IMR-90 (cell line): ENCODE data around the gene TMEM9B. TPM values are rescaled to one million over a fixed set of nuclear protein-coding genes. Genes with fewer than 3 reads are reported as not detected.

Source experiments
- ATAC-seq: fragments of 200-7000 bp; cut with Tn5 transposase; 2 replicates; pipeline ENCODE4 v1.9.1; 2020; ENCODE audit warnings: low read depth, mild to moderate bottlenecking, moderate library complexity
- BruUV-seq: library from RNA; stranded (reverse); fragments of 400-500 nt; replicated peaks from 2 replicates; lab custom pipeline; 2021; lab: Mats Ljungman, UMichigan
- CTCF ChIA-PET: fragments of 300-600 bp; formaldehyde crosslinking; extraction: SDS; loops from one replicate; lab custom pipeline; 2021; ENCODE audit warnings: antibody characterized with exemption; lab: Yijun Ruan, JAX
- POLR2A ChIA-PET: fragments of 300-600 bp; sonication (Branson Sonifier 250); formaldehyde crosslinking; loops from one replicate; lab custom pipeline; 2022; ENCODE audit warnings: antibody characterized with exemption; ENCODE audit not compliant: unreplicated experiment; lab: Charles Lee
- DNase-seq: peaks from one replicate; pipeline ENCODE4 v3.0.0; 2013
- H2AFZ ChIP-seq: replicated peaks from 2 replicates; pipeline ENCODE3; 2013; ENCODE audit warnings: low read length, mild to moderate bottlenecking; ENCODE audit not compliant: poor library complexity
- H2AK5ac ChIP-seq: 2 replicates; pipeline ENCODE4 v1.6.1; 2013; ENCODE audit warnings: low read depth, low read length, inconsistent platforms
- H2AK9ac ChIP-seq: replicated peaks from 2 replicates; pipeline ENCODE3; 2013; ENCODE audit warnings: mild to moderate bottlenecking, low read depth, low read length, moderate library complexity; ENCODE audit not compliant: poor library complexity
- H2BK120ac ChIP-seq: 2 replicates; pipeline ENCODE4 v1.6.1; 2013; ENCODE audit warnings: low read depth, low read length, inconsistent platforms
- H2BK15ac ChIP-seq: 3 replicates; pipeline ENCODE4 v1.6.1; 2013; ENCODE audit warnings: low read depth, low read length, inconsistent platforms
- H2BK20ac ChIP-seq: 2 replicates; pipeline ENCODE4 v1.6.1; 2013; ENCODE audit warnings: low read depth, mild to moderate bottlenecking, inconsistent platforms, low read length, moderate library complexity
- H2BK5ac ChIP-seq: 2 replicates; pipeline ENCODE4 v1.6.1; 2013; ENCODE audit warnings: mild to moderate bottlenecking, low read depth, low read length, inconsistent platforms; ENCODE audit not compliant: poor library complexity, severe bottlenecking
- H3K14ac ChIP-seq: replicated peaks from 2 replicates; pipeline ENCODE4 v1.6.1; 2013; ENCODE audit warnings: low read depth, low read length, inconsistent platforms
- H3K18ac ChIP-seq: 2 replicates; pipeline ENCODE4 v1.6.1; 2013; ENCODE audit warnings: low read depth, low read length, control low read depth
- H3K23ac ChIP-seq: 2 replicates; pipeline ENCODE4 v1.6.1; 2013; ENCODE audit warnings: low read depth, low read length, inconsistent platforms
- H3K27ac ChIP-seq: 2 replicates; pipeline ENCODE4 v1.5.1; 2013; ENCODE audit warnings: mild to moderate bottlenecking, control low read depth, low read length; ENCODE audit not compliant: insufficient read depth
- H3K27me3 ChIP-seq: 2 replicates; pipeline ENCODE4 v1.6.1; 2013; ENCODE audit warnings: low read length; ENCODE audit not compliant: control insufficient read depth, insufficient read depth
- H3K36me3 ChIP-seq: 2 replicates; pipeline ENCODE4 v1.6.1; 2013; ENCODE audit warnings: low read length, mixed read lengths; ENCODE audit not compliant: control insufficient read depth, insufficient read depth
- H3K4ac ChIP-seq: 2 replicates; pipeline ENCODE4 v1.6.1; 2013; ENCODE audit warnings: low read depth, low read length, inconsistent platforms
- H3K4me1 ChIP-seq: 2 replicates; pipeline ENCODE4 v1.6.1; 2013; ENCODE audit warnings: low read length, mixed read lengths; ENCODE audit not compliant: control insufficient read depth, insufficient read depth
- H3K4me2 ChIP-seq: 2 replicates; pipeline ENCODE4 v1.6.1; 2013; ENCODE audit warnings: low read depth, mild to moderate bottlenecking, control low read depth, low read length, moderate library complexity
- H3K4me3 ChIP-seq: 2 replicates; pipeline ENCODE4 v1.5.1; 2013; ENCODE audit warnings: low read depth, mild to moderate bottlenecking, control low read depth, low read length, moderate library complexity; ENCODE audit not compliant: insufficient read depth
- H3K56ac ChIP-seq: 2 replicates; pipeline ENCODE4 v1.6.1; 2013; ENCODE audit warnings: low read length, inconsistent platforms; ENCODE audit not compliant: insufficient read depth; ENCODE audit errors: extremely low read depth
- H3K79me1 ChIP-seq, 2 experiments: 2 replicates each; pipeline ENCODE4 v1.6.1; 2013; ENCODE audit warnings: low read length in 2 of 2, inconsistent platforms in 1 of 2, low read depth in 1 of 2
- H3K9ac ChIP-seq: 2 replicates; pipeline ENCODE4 v1.6.1; 2013; ENCODE audit warnings: low read depth, low read length, control low read depth
- H3K9me1 ChIP-seq: 2 replicates; pipeline ENCODE4 v1.6.1; 2013; ENCODE audit warnings: low read length, inconsistent platforms; ENCODE audit not compliant: insufficient read depth
- H3K9me3 ChIP-seq: 2 replicates; pipeline ENCODE4 v1.6.1; 2013; ENCODE audit warnings: low read length; ENCODE audit not compliant: control insufficient read depth, insufficient read depth
- H4K20me1 ChIP-seq: 2 replicates; pipeline ENCODE4 v1.6.1; 2013; ENCODE audit warnings: low read length, inconsistent platforms; ENCODE audit not compliant: insufficient read depth
- H4K5ac ChIP-seq: 2 replicates; pipeline ENCODE4 v1.6.1; 2013; ENCODE audit warnings: mild to moderate bottlenecking, low read depth, low read length, control low read depth
- H4K8ac ChIP-seq, 2 experiments: 2 replicates each; pipeline ENCODE4 v1.6.1; 2013; ENCODE audit warnings: low read depth in 2 of 2, low read length in 2 of 2, control low read depth in 1 of 2, inconsistent platforms in 1 of 2
- H4K91ac ChIP-seq: 2 replicates; pipeline ENCODE4 v1.6.1; 2013; ENCODE audit warnings: low read depth, low read length, inconsistent platforms; ENCODE audit not compliant: insufficient read depth
- BHLHE40 ChIP-seq: fragments of 150-350 bp; IDR thresholded peaks from 2 replicates; pipeline ENCODE4 v1.6.1; 2016; ENCODE audit warnings: mild to moderate bottlenecking, low read depth, low read length
- CEBPB ChIP-seq: IDR thresholded peaks from 2 replicates; pipeline ENCODE4 v1.6.1; 2012; ENCODE audit warnings: low read depth, low read length, improper control_type of control experiment
- CHD1 ChIP-seq: IDR thresholded peaks from 2 replicates; pipeline ENCODE4 v1.6.1; 2012; ENCODE audit warnings: low read depth, low read length, improper control_type of control experiment
- CTCF ChIP-seq: conservative IDR thresholded peaks from 2 replicates; pipeline ENCODE4 v1.5.1; 2012; ENCODE audit warnings: mild to moderate bottlenecking, low read depth, low read length, improper control_type of control experiment
- FOS ChIP-seq: fragments of 150-350 bp; IDR thresholded peaks from 2 replicates; pipeline ENCODE4 v1.6.1; 2016; ENCODE audit warnings: low read depth, low read length
- MAFK ChIP-seq: IDR thresholded peaks from 2 replicates; pipeline ENCODE4 v1.6.1; 2012; ENCODE audit warnings: low read depth, low read length, improper control_type of control experiment
- MAZ ChIP-seq: IDR thresholded peaks from 2 replicates; pipeline ENCODE4 v1.6.1; 2012; ENCODE audit warnings: low read depth, mild to moderate bottlenecking, low read length, improper control_type of control experiment, moderate library complexity, borderline replicate concordance
- MXI1 ChIP-seq: IDR thresholded peaks from 2 replicates; pipeline ENCODE4 v1.6.1; 2012; ENCODE audit warnings: low read depth, mild to moderate bottlenecking, low read length, moderate library complexity, borderline replicate concordance
- NFE2L2 ChIP-seq: fragments of 150-350 bp; IDR thresholded peaks from 2 replicates; pipeline ENCODE4 v1.6.1; 2016; ENCODE audit warnings: low read depth, mild to moderate bottlenecking, low read length
- POLR2A ChIP-seq: IDR thresholded peaks from 2 replicates; pipeline ENCODE4 v1.6.1; 2012; ENCODE audit warnings: mild to moderate bottlenecking, low read depth, low read length
- RAD21 ChIP-seq: IDR thresholded peaks from 2 replicates; pipeline ENCODE4 v1.6.1; 2012; ENCODE audit warnings: low read length, improper control_type of control experiment
- RCOR1 ChIP-seq: IDR thresholded peaks from 2 replicates; pipeline ENCODE4 v1.6.1; 2012; ENCODE audit warnings: mild to moderate bottlenecking, low read length, improper control_type of control experiment; ENCODE audit not compliant: insufficient replicate concordance
- RFX5 ChIP-seq: IDR thresholded peaks from 2 replicates; pipeline ENCODE4 v1.8.0; 2012; ENCODE audit warnings: low read depth, mild to moderate bottlenecking, low read length, moderate library complexity
- SMC3 ChIP-seq: fragments of 150-350 bp; IDR thresholded peaks from 2 replicates; pipeline ENCODE4 v1.6.1; 2016; ENCODE audit warnings: low read depth, mild to moderate bottlenecking, antibody characterized with exemption, low read length, moderate library complexity
- USF2 ChIP-seq: fragments of 150-350 bp; IDR thresholded peaks from 2 replicates; pipeline ENCODE4 v1.6.1; 2017; ENCODE audit warnings: mild to moderate bottlenecking, antibody characterized with exemption, low read length, low read depth
- WGBS, 2 experiments: methylation state at CpG; one replicate each; pipeline versions ENCODE4 v1.1.5 to v1.1.7; 2013; ENCODE audit warnings: missing lambda C conversion rate in 2 of 2; ENCODE audit not compliant: insufficient read length in 1 of 2; ENCODE audit errors: extremely low coverage in 2 of 2; 5-methylcytosine and 5-hydroxymethylcytosine counted together
- dilution Hi-C: fragments of 300-500 bp; cut with HindIII; formaldehyde crosslinking; loops from one replicate; pipeline ENCODE4 v1.14.3; 2018; ENCODE audit warnings: low sequenced_read_pairs; ENCODE audit not compliant: unreplicated experiment
- in situ Hi-C: fragments of 300-500 bp; cut with MboI; formaldehyde crosslinking; loops from 3 replicates; pipeline ENCODE4 v1.14.3; 2019; ENCODE audit warnings: low sequenced_read_pairs, inconsistent platforms, mixed read lengths
- intact Hi-C: fragments of 100-400 bp; cut with micrococcal nuclease; formaldehyde crosslinking; loops from 2 replicates; pipeline ENCODE4 v1.10.0; 2022
- polyA plus RNA-seq, 3 experiments: library from polyadenylated mRNA; depleted of rRNA; stranded (reverse); fragments of >200 nt; gene quantifications; 2 replicates each; pipeline ENCODE4 v1.2.3, GENCODE V29; 2012; ENCODE audit warnings: low replicate concordance in 1 of 3
- total RNA-seq: library from RNA; depleted of rRNA; stranded (reverse); fragments of >200 nt; gene quantifications from 2 replicates; pipeline ENCODE4 v1.2.3, GENCODE V29; 2012
- TF ChIP-seq, protein P1 (sequence below): fragments of 150-350 bp; IDR thresholded peaks from 2 replicates; pipeline ENCODE4 v1.6.1; 2016; ENCODE audit warnings: low read depth, mild to moderate bottlenecking, low read length, moderate library complexity, borderline replicate concordance

TMEM9B gene
- total and polyA plus RNA-seq, 2 of the 4 experiments (the other 2 are of a cell fraction): 24.6 to 25.6 TPM

- Histone ChIP-seq H2BK20ac (no peak overlapping the region), H4K8ac (no peak overlapping the region), H2AK5ac (no peak overlapping the region), H3K9me1 (0 out of 2 replicates have a peak, but pooled peaks cover 4% of the 10 kb centered on the region), H3K18ac (no peak overlapping the region), H3K4me2 (no peak overlapping the region), H2AK9ac (no peak overlapping the region), H3K56ac (no peak overlapping the region), H2BK5ac (no peak overlapping the region), H3K36me3 (no peaks in the 10 kb centered on the region), H3K4me1 (peaks cover 6% of the 10 kb centered on the region), H2BK15ac (no peak overlapping the region), H3K27me3 (no peaks in the 10 kb centered on the region), H3K9ac (no peak overlapping the region), H2AFZ (no peak overlapping the region), H3K4me3 (no peak overlapping the region), H3K9me3 (no peaks in the 10 kb centered on the region), H3K23ac (no peak overlapping the region), H3K79me1 (peaks cover 15 to 33% of the 10 kb centered on the region in 2 experiments), H3K14ac (no peak overlapping the region), H3K4ac (no peak overlapping the region), H2BK120ac (no peak overlapping the region), H4K91ac (no peak overlapping the region), H4K5ac (no peak overlapping the region), H3K27ac (no peak overlapping the region), H4K20me1 (no peaks in the 10 kb centered on the region)
- ATAC-seq (no peak), DNase-seq (no peak)
- TF ChIP-seq CHD1 (no peak), RAD21 (no peak), RFX5 (no peak), FOS (no peak), CEBPB (no peak), MAZ (no peak), USF2 (no peak), MAFK (no peak), SMC3 (no peak), MXI1 (no peak), POLR2A (no peak), RCOR1 (no peak), CTCF (no peak), BHLHE40 (no peak), NFE2L2 (no peak)
- TF ChIP-seq, protein P1, sequence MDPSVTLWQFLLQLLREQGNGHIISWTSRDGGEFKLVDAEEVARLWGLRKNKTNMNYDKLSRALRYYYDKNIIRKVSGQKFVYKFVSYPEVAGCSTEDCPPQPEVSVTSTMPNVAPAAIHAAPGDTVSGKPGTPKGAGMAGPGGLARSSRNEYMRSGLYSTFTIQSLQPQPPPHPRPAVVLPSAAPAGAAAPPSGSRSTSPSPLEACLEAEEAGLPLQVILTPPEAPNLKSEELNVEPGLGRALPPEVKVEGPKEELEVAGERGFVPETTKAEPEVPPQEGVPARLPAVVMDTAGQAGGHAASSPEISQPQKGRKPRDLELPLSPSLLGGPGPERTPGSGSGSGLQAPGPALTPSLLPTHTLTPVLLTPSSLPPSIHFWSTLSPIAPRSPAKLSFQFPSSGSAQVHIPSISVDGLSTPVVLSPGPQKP: no peak
- BruUV-seq: no TSS peak
- POLR2A ChIA-PET: interaction anchor here (0.8 kb wide), 1 partner anchor 128 kb away, joined by 4 read pairs; no protein-coding TSS in a partner anchor
- no CpG with 5 or more reads among the region's 8 CpGs for WGBS, 2 experiments
- dilution Hi-C loops: no loop called here
- in situ Hi-C loops: loop anchor here (25.0 kb wide), 1 partner anchor 730 kb away; no protein-coding TSS in a partner anchor
- intact Hi-C loops: no loop called here
- CTCF ChIA-PET: no interaction called here
Observed at GRCh38 chr11:8967184-8967583, 2.9 kb upstream of the TMEM9B start.
